Measurements from ENCODE around the gene ECT2.

ECT2 gene

GRCh38 chr3:172726380-172726779 lies 24.1 kb upstream of the ECT2 start:
- TF ChIP-seq ZNF8 (CRISPR knock-in tag; IDR thresholded peaks at IDR 0.05) = no peak
- no peak for TF ChIP-seq CSDC2 (CRISPR knock-in tag; IDR thresholded peaks at IDR 0.05)
- no peak for TF ChIP-seq PATZ1 (CRISPR knock-in tag; IDR thresholded peaks at IDR 0.05; ENCODE audit: borderline replicate concordance)
- TF ChIP-seq GLIS3 (CRISPR knock-in tag; IDR thresholded peaks at IDR 0.05) = no peak
- no peak for TF ChIP-seq ARNTL (CRISPR knock-in tag; IDR thresholded peaks at IDR 0.05; ENCODE audit: borderline replicate concordance, low read depth)
- TF ChIP-seq BACH2 (CRISPR knock-in tag; IDR thresholded peaks at IDR 0.05; ENCODE audit: borderline replicate concordance) = no peak
- no peak for TF ChIP-seq ISL1 (CRISPR knock-in tag; IDR thresholded peaks at IDR 0.05)
- TF ChIP-seq POU6F1 (CRISPR knock-in tag; IDR thresholded peaks at IDR 0.05; ENCODE audit: borderline replicate concordance, low read depth) = no peak
- TF ChIP-seq SNAI2 (CRISPR knock-in tag; IDR thresholded peaks at IDR 0.05) = no peak
- TF ChIP-seq ESRRG (CRISPR knock-in tag; IDR thresholded peaks at IDR 0.05) = no peak
- no peak for TF ChIP-seq TSHZ2 (CRISPR knock-in tag; IDR thresholded peaks at IDR 0.05)
- TF ChIP-seq ZC3H10 (CRISPR knock-in tag; IDR thresholded peaks at IDR 0.05) = no peak
- ATAC-seq = no peak

GRCh38 chr3:172735014-172735413 lies 15.5 kb upstream of the ECT2 start:
- TF ChIP-seq ZNF70 (CRISPR knock-in tag; IDR thresholded peaks at IDR 0.05) (no peak), ZFP3 (CRISPR knock-in tag; IDR thresholded peaks at IDR 0.05) (no peak), PATZ1 (CRISPR knock-in tag; IDR thresholded peaks at IDR 0.05; ENCODE audit: borderline replicate concordance) (no peak), RARB (CRISPR knock-in tag; IDR thresholded peaks at IDR 0.05) (no peak), ISL1 (CRISPR knock-in tag; IDR thresholded peaks at IDR 0.05) (no peak), OSR1 (CRISPR knock-in tag; IDR thresholded peaks at IDR 0.05) (no peak), ARNTL (CRISPR knock-in tag; IDR thresholded peaks at IDR 0.05; ENCODE audit: borderline replicate concordance, low read depth) (no peak), CREB5 (CRISPR knock-in tag; IDR thresholded peaks at IDR 0.05; ENCODE audit: low read depth) (no peak), CSDC2 (CRISPR knock-in tag; IDR thresholded peaks at IDR 0.05) (no peak), ZNF8 (CRISPR knock-in tag; IDR thresholded peaks at IDR 0.05) (no peak), TSHZ2 (CRISPR knock-in tag; IDR thresholded peaks at IDR 0.05) (no peak), GLIS3 (CRISPR knock-in tag; IDR thresholded peaks at IDR 0.05) (no peak), PPARA (CRISPR knock-in tag; IDR thresholded peaks at IDR 0.05; ENCODE audit: borderline replicate concordance) (no peak), ZFP30 (CRISPR knock-in tag; IDR thresholded peaks at IDR 0.05) (no peak), POU6F1 (CRISPR knock-in tag; IDR thresholded peaks at IDR 0.05; ENCODE audit: borderline replicate concordance, low read depth) (no peak), ZNF565 (CRISPR knock-in tag; conservative IDR thresholded peaks at IDR 0.05; ENCODE audit: low read depth) (no peak)
- ATAC-seq = no peak
